Smooth muscle cell of trachea (primary cell): Measurements from ENCODE around the gene TRIM49C. TPM values are rescaled to one million over a fixed set of nuclear protein-coding genes. Genes with fewer than 3 reads are reported as not detected.

Source experiments
- total RNA-seq: library from RNA; depleted of rRNA; stranded (reverse); fragments of >200 nt; gene quantifications from 2 replicates; pipeline ENCODE4 v1.2.1, GENCODE V29; 2014

Gene TRIM49C, protein sequence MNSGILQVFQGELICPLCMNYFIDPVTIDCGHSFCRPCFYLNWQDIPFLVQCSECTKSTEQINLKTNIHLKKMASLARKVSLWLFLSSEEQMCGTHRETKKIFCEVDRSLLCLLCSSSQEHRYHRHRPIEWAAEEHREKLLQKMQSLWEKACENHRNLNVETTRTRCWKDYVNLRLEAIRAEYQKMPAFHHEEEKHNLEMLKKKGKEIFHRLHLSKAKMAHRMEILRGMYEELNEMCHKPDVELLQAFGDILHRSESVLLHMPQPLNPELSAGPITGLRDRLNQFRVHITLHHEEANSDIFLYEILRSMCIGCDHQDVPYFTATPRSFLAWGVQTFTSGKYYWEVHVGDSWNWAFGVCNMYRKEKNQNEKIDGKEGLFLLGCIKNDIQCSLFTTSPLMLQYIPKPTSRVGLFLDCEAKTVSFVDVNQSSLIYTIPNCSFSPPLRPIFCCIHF
- not detected in 2 replicates for total RNA-seq

DNA sequence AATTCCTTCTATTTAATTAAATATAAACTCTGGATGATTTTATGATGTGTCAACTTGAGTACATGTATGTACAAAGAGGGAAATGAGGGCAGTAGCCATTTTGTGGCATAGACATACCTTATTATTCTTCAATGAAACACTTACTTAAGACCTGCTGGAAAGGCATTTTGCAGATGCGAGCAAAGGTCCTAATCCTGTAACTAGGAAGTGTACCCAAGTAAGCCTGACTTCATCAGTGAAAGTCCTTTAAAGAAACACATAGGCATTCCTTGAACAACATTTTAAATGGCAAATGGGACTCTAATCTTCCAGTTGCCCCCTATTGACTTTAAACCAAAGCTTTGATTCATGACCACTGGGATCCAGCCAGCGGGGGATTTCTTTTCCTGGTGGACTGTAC is at the start of gene TRIM49C:
TRIM49C (plus strand) TSS at position 301 of the 400 bp plus-strand sequence. CDS start 4,106 bp downstream, outside the sequence.

DNA sequence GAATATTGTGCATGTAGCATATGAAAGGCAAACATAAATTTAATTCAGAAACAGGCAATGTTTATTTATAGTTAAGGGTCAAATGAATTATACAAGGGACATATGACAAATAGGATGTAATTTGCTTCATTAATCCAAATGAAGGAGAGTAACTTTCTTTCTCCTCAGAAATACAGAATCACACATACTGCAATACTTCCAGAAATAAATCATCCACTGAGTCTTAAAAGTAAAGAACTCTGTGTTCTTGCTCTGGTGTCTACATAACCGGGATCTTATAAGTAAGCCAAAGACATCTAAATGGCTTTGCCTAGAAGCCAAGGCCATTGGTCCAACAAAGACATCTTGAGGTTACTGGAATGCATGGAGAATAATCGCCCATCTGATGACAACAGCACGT is 54.7 kb downstream of the TRIM49C start, which contains the start of gene UBTFL1:
UBTFL1 (plus strand) TSS at position 301 of the 400 bp plus-strand sequence; CDS start at position 301, 0 bp downstream.

Other genes with a start within 250 kb of the TRIM49C start
- not detected in 2 replicates for gene TRIM49, start 222.5 kb upstream of the TRIM49C start, total RNA-seq
- not detected in 2 replicates for gene TRIM64B, start 152.6 kb upstream of the TRIM49C start, total RNA-seq
- not detected in 2 replicates for gene TRIM49D1, start 108.9 kb upstream of the TRIM49C start, total RNA-seq
- gene TRIM49D2, start 107.0 kb upstream of the TRIM49C start, total RNA-seq: not detected in 2 replicates
- gene TRIM64, start 65.1 kb upstream of the TRIM49C start, total RNA-seq: not detected in 2 replicates
- gene UBTFL1, start 54.8 kb downstream of the TRIM49C start, total RNA-seq: not detected in 2 replicates
- 2.0 and 2.5 TPM in 2 replicates for gene NAALAD2, start 103.6 kb downstream of the TRIM49C start, total RNA-seq
- 29.6 and 37.4 TPM in 2 replicates for gene CHORDC1, start 191.9 kb downstream of the TRIM49C start, total RNA-seq